ENCODE results near the gene ZFP64.
"Not testable (repeated sequence)": the region's sequence is repeated elsewhere in the genome, so short reads cannot be mapped to it uniquely, and the experiment has no call there.

The ZFP64 gene

GRCh38 chr20:52191132-52191915 is at the start of gene ZFP64:
Gene ZFP64 (minus strand): TSS chr20:52191779. CDS start chr20:52191636, 143 bp downstream.
- peak; percentile 43 for DNase-seq (ENCODE audit: low read depth)

- no peak for DNase-seq (ENCODE audit: low read depth)
These were observed 49.2 kb upstream of the ZFP64 start for GRCh38 chr20:52240802-52241201.

GRCh38 chr20:52239102-52239501 is 47.5 kb upstream of the ZFP64 start:
- no peak for DNase-seq (ENCODE audit: low read depth)

- DNase-seq (ENCODE audit: low read depth): no peak
These were observed 44.7 kb upstream of the ZFP64 start for GRCh38 chr20:52236292-52236691.

- DNase-seq (ENCODE audit: low read depth): no peak
These were observed 43.5 kb upstream of the ZFP64 start for GRCh38 chr20:52235129-52235528.

GRCh38 chr20:52234302-52235045 is 42.9 kb upstream of the ZFP64 start:
- DNase-seq (ENCODE audit: low read depth): no peak

GRCh38 chr20:52231230-52231746 is 39.7 kb upstream of the ZFP64 start:
- DNase-seq (ENCODE audit: low read depth): no peak

- DNase-seq (ENCODE audit: low read depth): no peak
These were observed 38.8 kb upstream of the ZFP64 start for GRCh38 chr20:52230409-52230808.

GRCh38 chr20:52229346-52229745 is 37.8 kb upstream of the ZFP64 start:
- DNase-seq (ENCODE audit: low read depth): not testable (repeated sequence)

- DNase-seq (ENCODE audit: low read depth): no peak
These were observed 34.8 kb upstream of the ZFP64 start for GRCh38 chr20:52226370-52226769.

GRCh38 chr20:52224920-52225319 is 33.3 kb upstream of the ZFP64 start:
- no peak for DNase-seq (ENCODE audit: low read depth)

- DNase-seq (ENCODE audit: low read depth): not testable (repeated sequence)
These were observed 29.8 kb upstream of the ZFP64 start for GRCh38 chr20:52221362-52221761.

GRCh38 chr20:52220891-52221290 is 29.3 kb upstream of the ZFP64 start:
- not testable (repeated sequence) for DNase-seq (ENCODE audit: low read depth)

GRCh38 chr20:52219441-52219840 is 27.9 kb upstream of the ZFP64 start:
- no peak for DNase-seq (ENCODE audit: low read depth)

- DNase-seq (ENCODE audit: low read depth): no peak
These were observed 26.3 kb upstream of the ZFP64 start for GRCh38 chr20:52217689-52218395.

- DNase-seq (ENCODE audit: low read depth): no peak
These were observed 22.4 kb upstream of the ZFP64 start for GRCh38 chr20:52213995-52214394.

- no peak for DNase-seq (ENCODE audit: low read depth)
These were observed 21.4 kb upstream of the ZFP64 start for GRCh38 chr20:52212943-52213342.

GRCh38 chr20:52210037-52210990 is 18.7 kb upstream of the ZFP64 start:
- DNase-seq (ENCODE audit: low read depth): no peak

GRCh38 chr20:52209154-52209571 is 17.6 kb upstream of the ZFP64 start:
- DNase-seq (ENCODE audit: low read depth): no peak

GRCh38 chr20:52207020-52207810 is 15.6 kb upstream of the ZFP64 start:
- no peak for DNase-seq (ENCODE audit: low read depth)
